SK-N-SH treated with all-trans-retinoic acid at 6 μM for 48 hours (cell line): ENCODE data around the gene REV3L.

Source experiments
- CSRNP3 ChIP-seq: fragments of 250-450 bp; sonication (Bioruptor Pico); IDR thresholded peaks from 2 replicates; pipeline ENCODE4 v1.5.1; 2021; ENCODE audit warnings: mild to moderate bottlenecking, moderate library complexity
- PPARA ChIP-seq: fragments of 250-450 bp; sonication (Bioruptor Pico); IDR thresholded peaks from 2 replicates; pipeline ENCODE4 v1.5.0; 2020; ENCODE audit warnings: mild to moderate bottlenecking, borderline replicate concordance
- RARB ChIP-seq: fragments of 250-450 bp; sonication (Bioruptor Pico); IDR thresholded peaks from 2 replicates; pipeline ENCODE4 v1.8.0; 2021; ENCODE audit warnings: mild to moderate bottlenecking, moderate library complexity
- ZNF565 ChIP-seq: fragments of 450-650 bp; formaldehyde crosslinking; conservative IDR thresholded peaks from 2 replicates; pipeline ENCODE4 v1.5.0; 2020; ENCODE audit warnings: low read depth, mild to moderate bottlenecking, moderate library complexity

GRCh38 chr6:111342913-111343312 lies 140.1 kb downstream of the REV3L start:
- TF ChIP-seq RARB: no peak
- TF ChIP-seq PPARA (CRISPR knock-in tag): no peak
- TF ChIP-seq ZNF565 (CRISPR knock-in tag): no peak
- TF ChIP-seq CSRNP3 (CRISPR knock-in tag): no peak
